Uterus (tissue), 4 donors: ENCODE measurements around the gene ZDHHC23. TPM values are rescaled to one million over a fixed set of nuclear protein-coding genes. Genes with fewer than 3 reads are reported as not detected.

ENCODE experiments used
- DNase-seq, 2 donors: peaks; one replicate each; pipeline ENCODE4 v3.0.0-alpha.2; 2019 to 2020
- H3K27ac ChIP-seq, 2 donors: fragments of 200-600 bp; sonication (generic); 1 replicate in 1 of 2; 2 replicates in 1 of 2; pipeline ENCODE4 v1.5.1; 2016 to 2018
- H3K27me3 ChIP-seq, 2 donors: fragments of 200-600 bp; sonication (generic); one replicate each; pipeline ENCODE4 v1.5.1; 2018 to 2019; ENCODE audit warnings: control low read depth in 1 of 2
- H3K36me3 ChIP-seq, 2 donors: fragments of 200-600 bp; sonication (generic); one replicate each; pipeline ENCODE4 v1.5.1; 2019; ENCODE audit warnings: control low read depth in 1 of 2
- H3K4me1 ChIP-seq, 2 donors: fragments of 200-600 bp; sonication (generic); one replicate each; pipeline ENCODE4 v1.5.1; 2018 to 2019; ENCODE audit warnings: control low read depth in 1 of 2
- H3K4me3 ChIP-seq, 2 donors: fragments of 200-600 bp; sonication (generic); 1 replicate in 1 of 2; 2 replicates in 1 of 2; pipeline ENCODE4 v1.5.1; 2018 to 2019; ENCODE audit warnings: mild to moderate bottlenecking in 1 of 2
- H3K9me3 ChIP-seq, 2 donors: fragments of 200-600 bp; sonication (generic); one replicate each; pipeline ENCODE4 v1.5.1; 2019; ENCODE audit warnings: control low read depth in 1 of 2
- CTCF ChIP-seq, 4 experiments: fragments of 200-600 bp in 2 of 4; fragments of 450-650 bp in 2 of 4; sonication (generic) in 2 of 4; IDR thresholded peaks; one replicate each; pipeline ENCODE4 v1.5.1; 2016 to 2019; ENCODE audit warnings: antibody characterized with exemption in 4 of 4, mild to moderate bottlenecking in 2 of 4, moderate library complexity in 1 of 4
- POLR2A ChIP-seq, 2 donors: fragments of 450-650 bp; IDR thresholded peaks; one replicate each; pipeline ENCODE4 v1.6.1; 2016; ENCODE audit warnings: antibody characterized with exemption in 2 of 2, mild to moderate bottlenecking in 1 of 2, moderate library complexity in 1 of 2
- intact Hi-C: fragments of 100-400 bp; cut with DNase I; formaldehyde crosslinking; loops from one replicate; pipeline ENCODE4 v1.15.1; 2023; ENCODE audit warnings: low total_unique reads
- total RNA-seq, 4 donors: library from RNA; depleted of rRNA in 3 of 4; stranded (reverse); fragments of >200 nt in 3 of 4; gene quantifications; one replicate each; pipeline versions ENCODE4 v1.1.0 to v1.2.4, GENCODE V29; 2014 to 2023
- donor health status: DM: yes; HTN: yes; CAD: no.

ZDHHC23 gene
- 10 to 100 TPM in 1 of 4 donors, 1 to 10 TPM in 2, under 1 TPM in 1; 0.29 to 10.8 (median 4.9) TPM for total RNA-seq

GRCh38 chr3:113947372-113948014 is at the start of gene ZDHHC23:
TSS of gene ZDHHC23 (plus strand) at chr3:113948013. CDS start at chr3:113948803, 790 bp downstream.
- H3K27me3 ChIP-seq, result no peaks in the 10 kb centered on the region
- no peaks in the 10 kb centered on the region for H3K36me3 ChIP-seq
- no peaks in the 10 kb centered on the region for H3K4me1 ChIP-seq
- H3K4me3 ChIP-seq, result peak within 1 kb of the TSS; percentile 52 to 60
- TF ChIP-seq POLR2A (IDR thresholded peaks at IDR 0.05) (peak in 1 of 2 donors; percentile 26), CTCF (IDR thresholded peaks at IDR 0.05) (no peak)
- no peaks in the 10 kb centered on the region for H3K9me3 ChIP-seq
- H3K27ac ChIP-seq, result peak within 1 kb of the TSS; percentile 31 to 71
- intact Hi-C loops, result no loop called here
- DNase-seq, result peak; percentile 57 to 70

- Histone ChIP-seq H3K4me3 (no peak overlapping the region), H3K27ac (no peak overlapping the region), H3K27me3 (no peaks in the 10 kb centered on the region), H3K9me3 (no peaks in the 10 kb centered on the region), H3K4me1 (no peaks in the 10 kb centered on the region), H3K36me3 (no peaks in the 10 kb centered on the region)
- TF ChIP-seq CTCF (IDR thresholded peaks at IDR 0.05) (no peak), POLR2A (IDR thresholded peaks at IDR 0.05) (no peak)
- intact Hi-C loops, result no loop called here
- DNase-seq, result no peak
Observed at GRCh38 chr3:113898892-113899291, 48.9 kb upstream of the ZDHHC23 start.

GRCh38 chr3:113906568-113907140 is 41.2 kb upstream of the ZDHHC23 start:
- H3K27me3 ChIP-seq, result no peaks in the 10 kb centered on the region
- intact Hi-C loops, result no loop called here
- H3K4me1 ChIP-seq, result no peaks in the 10 kb centered on the region
- DNase-seq, result no peak
- no peak overlapping the region for H3K4me3 ChIP-seq
- H3K9me3 ChIP-seq, result no peaks in the 10 kb centered on the region
- no peak for TF ChIP-seq CTCF (IDR thresholded peaks at IDR 0.05)
- H3K36me3 ChIP-seq, result no peaks in the 10 kb centered on the region
- H3K27ac ChIP-seq, result no peak overlapping the region

GRCh38 chr3:113908133-113908532 is 39.7 kb upstream of the ZDHHC23 start:
- TF ChIP-seq CTCF (IDR thresholded peaks at IDR 0.05) (no peak), POLR2A (IDR thresholded peaks at IDR 0.05) (no peak)
- Histone ChIP-seq H3K27ac (no peak overlapping the region), H3K27me3 (no peaks in the 10 kb centered on the region), H3K9me3 (no peaks in the 10 kb centered on the region), H3K4me1 (no peaks in the 10 kb centered on the region), H3K4me3 (no peak overlapping the region), H3K36me3 (no peaks in the 10 kb centered on the region)
- intact Hi-C loops, result no loop called here
- no peak for DNase-seq

GRCh38 chr3:113910966-113911365 is 36.8 kb upstream of the ZDHHC23 start:
- Histone ChIP-seq H3K27me3 (no peaks in the 10 kb centered on the region), H3K27ac (no peak overlapping the region), H3K4me3 (no peak overlapping the region), H3K36me3 (no peaks in the 10 kb centered on the region), H3K9me3 (no peaks in the 10 kb centered on the region), H3K4me1 (no peaks in the 10 kb centered on the region)
- DNase-seq, result no peak
- TF ChIP-seq CTCF (IDR thresholded peaks at IDR 0.05) (no peak), POLR2A (IDR thresholded peaks at IDR 0.05) (no peak)
- intact Hi-C loops, result no loop called here
